Smooth muscle cell (in vitro differentiated cells): ENCODE measurements around the gene IGFL1. TPM values are rescaled to one million over a fixed set of nuclear protein-coding genes. Genes with fewer than 3 reads are reported as not detected.
"Not testable (repeated sequence)": the region's sequence is repeated elsewhere in the genome, so short reads cannot be mapped to it uniquely, and the experiment has no call there.

Source experiments
- DNase-seq: peaks from one replicate; lab custom pipeline; 2025; ENCODE audit not compliant: unreplicated experiment; lab: John Stamatoyannopoulos, UW
- H2AFZ ChIP-seq: fragments of 200-600 bp; sonication (generic); 2 replicates; pipeline ENCODE4 v1.6.0; 2016; ENCODE audit warnings: antibody characterized with exemption, low read depth, mild to moderate bottlenecking
- H3F3A ChIP-seq: fragments of 200-600 bp; sonication (generic); 2 replicates; pipeline ENCODE4 v1.6.0; 2017; ENCODE audit warnings: antibody characterized with exemption, low read depth
- H3K27ac ChIP-seq: fragments of 200-600 bp; sonication (generic); 2 replicates; pipeline ENCODE4 v1.5.1; 2016; ENCODE audit warnings: low read depth, mild to moderate bottlenecking
- H3K27me3 ChIP-seq: fragments of 200-600 bp; sonication (generic); 2 replicates; pipeline ENCODE4 v1.6.1; 2016; ENCODE audit warnings: low read depth, mild to moderate bottlenecking
- H3K36me3 ChIP-seq: fragments of 200-600 bp; sonication (generic); 2 replicates; pipeline ENCODE4 v1.5.1; 2016; ENCODE audit warnings: low read depth
- H3K4me1 ChIP-seq: fragments of 200-600 bp; sonication (generic); 2 replicates; pipeline ENCODE4 v1.5.1; 2016; ENCODE audit warnings: low read depth
- H3K4me2 ChIP-seq: fragments of 200-600 bp; sonication (generic); 2 replicates; pipeline ENCODE4 v1.6.0; 2016; ENCODE audit warnings: mild to moderate bottlenecking
- H3K4me3 ChIP-seq: fragments of 200-600 bp; sonication (generic); 2 replicates; pipeline ENCODE4 v1.5.1; 2016; ENCODE audit warnings: mild to moderate bottlenecking
- H3K79me2 ChIP-seq: fragments of 200-600 bp; sonication (generic); 2 replicates; pipeline ENCODE4 v1.6.0; 2016; ENCODE audit warnings: low read depth, mild to moderate bottlenecking
- H3K9ac ChIP-seq: fragments of 200-600 bp; sonication (generic); 2 replicates; pipeline ENCODE4 v1.6.0; 2016; ENCODE audit warnings: low read depth
- H3K9me3 ChIP-seq: fragments of 200-600 bp; sonication (generic); replicated peaks from 2 replicates; pipeline ENCODE4 v1.5.1; 2016; ENCODE audit warnings: low read depth
- H4K20me1 ChIP-seq: fragments of 200-600 bp; sonication (generic); 2 replicates; pipeline ENCODE4 v1.6.0; 2016; ENCODE audit warnings: low read depth
- CTCF ChIP-seq: fragments of 200-600 bp; sonication (generic); IDR thresholded peaks from 2 replicates; pipeline ENCODE4 v1.5.1; 2017; ENCODE audit warnings: borderline replicate concordance, mild to moderate bottlenecking, antibody characterized with exemption; ENCODE audit not compliant: insufficient read depth, poor library complexity, severe bottlenecking
- WGBS: methylation state at CpG from one replicate; pipeline ENCODE4 v1.1.7; 2016; ENCODE audit warnings: low lambda C conversion rate; 5-methylcytosine and 5-hydroxymethylcytosine counted together
- polyA plus RNA-seq: library from polyadenylated mRNA; unstranded; fragments of >200 nt; fragmentation: Nextera tagmentation; extraction: Ambion mirVana; gene quantifications from 2 replicates; pipeline ENCODE4 v1.2.1, GENCODE V29; 2016
- total RNA-seq: library from RNA; depleted of rRNA; stranded (reverse); fragments of >200 nt; gene quantifications from 2 replicates; pipeline ENCODE4 v1.2.3, GENCODE V29; 2014

Gene IGFL1
- total and polyA plus RNA-seq, 2 experiments from 2014 or later: not detected

DNA sequence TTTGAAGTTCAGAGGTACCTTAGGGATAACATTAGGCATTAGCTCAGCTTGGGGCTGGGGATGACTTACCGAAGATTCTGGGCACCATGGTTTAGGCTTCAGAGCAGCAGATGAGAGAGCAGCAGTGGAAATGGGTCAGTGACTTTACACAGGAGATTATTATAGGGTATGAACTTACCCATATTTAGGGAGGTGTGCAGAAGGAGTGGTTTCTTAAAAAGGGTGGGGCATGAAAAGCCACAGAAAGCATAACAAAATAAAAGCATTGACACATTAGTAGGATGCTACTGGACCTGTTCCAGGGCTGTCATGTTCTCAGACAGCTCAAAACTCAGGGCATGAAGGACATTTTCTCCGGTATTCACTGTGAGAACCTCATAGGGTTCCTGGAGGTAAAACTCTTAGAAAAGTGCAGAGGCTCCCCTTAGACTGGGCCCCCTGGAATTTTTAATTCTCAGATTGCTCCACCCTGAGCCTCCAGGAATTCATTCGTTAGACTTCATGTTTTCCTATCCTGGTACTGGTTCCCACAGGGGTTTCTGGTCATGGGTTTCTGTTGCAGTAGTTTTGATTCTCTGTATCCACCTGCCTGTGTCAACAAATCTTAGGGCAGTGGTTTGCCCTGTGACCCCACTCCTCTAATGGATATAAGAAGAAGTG is 20.7 kb downstream of the IGFL1 start:
- Histone ChIP-seq H3K4me2 (no peak overlapping the region), H3K27me3 (peaks cover 46% of the 10 kb centered on the region), H3K36me3 (no peaks in the 10 kb centered on the region), H3K4me3 (no peak overlapping the region), H4K20me1 (no peaks in the 10 kb centered on the region), H3K4me1 (peaks cover 7% of the 10 kb centered on the region), H3K9ac (no peak overlapping the region), H3K79me2 (no peaks in the 10 kb centered on the region), H3K9me3 (no peaks in the 10 kb centered on the region), H3F3A (no peaks in the 10 kb centered on the region), H3K27ac (no peak overlapping the region), H2AFZ (no peak overlapping the region)
- TF ChIP-seq CTCF: no peak
- WGBS: 84% methylated on average over 3 of the region's 3 CpGs
- no peak for DNase-seq

GRCh38 chr19:46251416-46251815 is 21.9 kb downstream of the IGFL1 start:
- H4K20me1 ChIP-seq: no peaks in the 10 kb centered on the region
- no peaks in the 10 kb centered on the region for H3K36me3 ChIP-seq
- no peaks in the 10 kb centered on the region for H3K9me3 ChIP-seq
- DNase-seq: no peak
- H3K4me2 ChIP-seq: no peak overlapping the region
- no peaks in the 10 kb centered on the region for H3K4me1 ChIP-seq
- H3K4me3 ChIP-seq: no peak overlapping the region
- no peak overlapping the region for H3K27ac ChIP-seq
- no peaks in the 10 kb centered on the region for H3K79me2 ChIP-seq
- WGBS: 78% methylated on average over 5 of the region's 5 CpGs
- H2AFZ ChIP-seq: no peak overlapping the region
- H3K27me3 ChIP-seq: peaks cover 45% of the 10 kb centered on the region
- H3F3A ChIP-seq: no peaks in the 10 kb centered on the region
- no peak overlapping the region for H3K9ac ChIP-seq
- TF ChIP-seq CTCF: no peak

DNA sequence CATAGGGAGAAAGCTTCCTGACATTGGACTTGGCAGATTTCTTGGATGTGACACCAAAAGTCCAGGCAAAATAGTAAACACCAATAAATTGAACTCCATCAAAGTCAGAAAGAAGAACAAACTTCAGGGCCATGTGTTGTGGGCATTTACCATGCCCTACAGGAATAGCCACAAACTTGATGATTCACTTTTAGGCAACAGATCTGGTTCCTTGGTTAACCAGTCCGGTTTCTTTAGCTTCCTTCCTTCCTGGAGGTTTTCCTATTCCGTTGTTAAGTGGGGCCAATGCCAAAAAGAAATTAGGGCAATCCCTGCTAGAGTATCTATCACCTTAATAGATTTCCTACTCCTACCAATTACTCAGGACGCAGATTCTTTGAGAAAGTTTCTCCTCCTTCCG is 25.2 kb downstream of the IGFL1 start:
- H3K79me2 ChIP-seq: no peaks in the 10 kb centered on the region
- no peaks in the 10 kb centered on the region for H3F3A ChIP-seq
- no peak for DNase-seq
- WGBS: 91% methylated on average over 4 of the region's 4 CpGs
- H3K4me1 ChIP-seq: no peaks in the 10 kb centered on the region
- H3K9me3 ChIP-seq: no peaks in the 10 kb centered on the region
- no peak for TF ChIP-seq CTCF
- no peak overlapping the region for H3K27ac ChIP-seq
- no peaks in the 10 kb centered on the region for H4K20me1 ChIP-seq
- H3K4me3 ChIP-seq: no peak overlapping the region
- no peak overlapping the region for H2AFZ ChIP-seq
- peaks cover 18% of the 10 kb centered on the region for H3K27me3 ChIP-seq
- no peaks in the 10 kb centered on the region for H3K36me3 ChIP-seq
- no peak overlapping the region for H3K9ac ChIP-seq
- H3K4me2 ChIP-seq: no peak overlapping the region

DNA sequence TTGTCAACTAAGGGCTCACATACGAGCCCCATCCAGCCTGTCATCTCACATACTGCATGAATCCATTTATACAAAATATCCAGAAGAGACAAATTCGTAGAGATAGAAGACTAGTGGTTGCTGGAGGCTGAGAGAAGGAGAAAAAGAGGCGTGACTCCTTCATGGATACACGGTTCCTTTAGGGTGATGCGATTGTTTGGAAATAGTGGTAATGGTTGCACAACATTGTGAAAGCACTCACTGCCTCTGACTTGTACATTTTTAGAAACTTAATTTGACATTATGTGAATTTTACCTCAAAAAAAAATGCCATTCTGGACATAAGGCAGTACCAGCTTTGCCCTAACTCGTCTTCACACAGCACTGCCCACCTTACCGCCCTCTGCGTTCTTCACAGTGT is 27.3 kb downstream of the IGFL1 start:
- H3K4me3 ChIP-seq: no peak overlapping the region
- H2AFZ ChIP-seq: no peak overlapping the region
- no peaks in the 10 kb centered on the region for H3K79me2 ChIP-seq
- H3K4me2 ChIP-seq: no peak overlapping the region
- H3F3A ChIP-seq: no peaks in the 10 kb centered on the region
- DNase-seq: no peak
- H3K9ac ChIP-seq: no peak overlapping the region
- peaks cover 5% of the 10 kb centered on the region for H3K27me3 ChIP-seq
- H3K4me1 ChIP-seq: no peaks in the 10 kb centered on the region
- H3K36me3 ChIP-seq: no peaks in the 10 kb centered on the region
- 76% methylated on average over 8 of the region's 8 CpGs for WGBS
- TF ChIP-seq CTCF: no peak
- H3K9me3 ChIP-seq: no peaks in the 10 kb centered on the region
- H3K27ac ChIP-seq: no peak overlapping the region
- no peaks in the 10 kb centered on the region for H4K20me1 ChIP-seq

DNA sequence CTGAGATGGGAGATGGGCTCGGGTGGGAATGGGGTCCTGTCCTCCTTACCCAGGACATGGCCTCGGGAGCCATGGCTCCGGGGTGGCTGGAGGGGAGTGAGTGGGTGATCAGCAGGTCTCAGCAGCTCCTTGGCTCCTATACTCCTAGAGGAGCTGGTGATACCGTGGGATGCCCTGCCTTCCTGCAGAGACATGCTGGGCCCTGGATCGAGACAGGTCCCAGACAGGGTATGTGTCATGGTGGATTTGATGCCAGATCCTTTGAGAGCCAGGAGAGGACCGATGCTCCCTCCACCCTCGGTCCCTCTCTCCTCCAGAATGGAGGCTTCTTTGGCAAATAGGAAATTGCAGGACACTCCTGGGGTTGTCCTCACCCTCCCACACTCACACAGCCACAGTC is 32.0 kb downstream of the IGFL1 start:
- not testable (repeated sequence) for H3K36me3 ChIP-seq, H4K20me1 ChIP-seq, H3K9me3 ChIP-seq, H3K9ac ChIP-seq, H2AFZ ChIP-seq, H3K27ac ChIP-seq, H3K4me1 ChIP-seq, H3K27me3 ChIP-seq, H3K79me2 ChIP-seq, H3K4me3 ChIP-seq, H3K4me2 ChIP-seq, DNase-seq, H3F3A ChIP-seq
- WGBS: 67% methylated on average over 6 of the region's 7 CpGs
